NCI-H510A treated with DMSO at 0.1 percent for 48 hours (cell line): Measurements from ENCODE around the gene RIMOC1.
"Not testable (repeated sequence)": the region's sequence is repeated elsewhere in the genome, so short reads cannot be mapped to it uniquely, and the experiment has no call there.

Source experiments
- DNase-seq: peaks from one replicate; lab custom pipeline; 2025; lab: John Stamatoyannopoulos, UW

Gene RIMOC1

DNA sequence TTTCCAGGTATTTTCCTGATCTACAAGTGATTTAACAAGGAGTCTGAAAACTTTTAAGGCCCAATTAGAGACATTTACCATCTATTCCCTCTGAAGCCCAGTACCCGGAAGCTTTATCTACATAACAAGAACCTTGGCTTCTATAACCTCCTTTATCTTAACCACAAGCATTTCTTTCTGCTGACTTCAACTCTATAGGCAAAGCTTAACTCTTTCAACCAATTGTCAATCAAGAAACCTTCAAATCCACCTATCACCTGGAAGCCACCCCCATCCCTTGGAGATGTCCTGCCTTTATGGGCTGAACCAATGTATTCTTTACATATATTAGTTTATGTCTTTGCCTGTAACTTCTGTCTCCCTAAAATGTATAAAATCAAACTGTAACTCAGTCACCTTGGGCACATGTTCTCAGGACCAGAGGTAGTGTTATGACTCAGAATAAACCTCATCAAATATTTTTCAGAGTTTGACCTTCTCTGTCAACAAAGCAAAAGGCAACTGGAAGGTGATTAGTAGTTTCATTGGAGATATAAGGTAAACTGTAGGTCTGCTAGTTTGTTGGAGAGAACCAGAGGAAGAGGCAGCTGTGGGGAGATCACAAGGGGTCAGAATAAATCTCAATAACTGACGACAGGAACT lies 13.0 kb upstream of the RIMOC1 start:
- DNase-seq: no peak

DNA sequence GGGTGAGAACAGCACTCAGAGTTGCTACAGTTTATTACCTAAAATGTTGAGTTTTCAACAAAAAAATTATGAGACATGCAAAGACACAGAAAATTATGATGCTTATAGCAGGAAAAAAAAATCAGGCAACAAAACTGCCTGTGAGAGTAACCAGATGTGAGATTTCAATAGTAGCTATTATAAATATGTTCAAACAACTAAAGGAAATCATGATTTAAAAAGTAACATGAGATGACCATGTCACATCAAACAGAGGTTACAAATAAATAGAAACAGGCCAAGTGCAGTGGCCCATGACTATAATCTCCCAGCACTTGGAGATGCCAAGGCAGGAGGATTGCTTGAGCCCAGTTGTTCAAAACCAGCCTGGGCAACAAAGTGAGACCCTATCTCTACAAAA lies 12.1 kb upstream of the RIMOC1 start:
- DNase-seq: no peak

DNA sequence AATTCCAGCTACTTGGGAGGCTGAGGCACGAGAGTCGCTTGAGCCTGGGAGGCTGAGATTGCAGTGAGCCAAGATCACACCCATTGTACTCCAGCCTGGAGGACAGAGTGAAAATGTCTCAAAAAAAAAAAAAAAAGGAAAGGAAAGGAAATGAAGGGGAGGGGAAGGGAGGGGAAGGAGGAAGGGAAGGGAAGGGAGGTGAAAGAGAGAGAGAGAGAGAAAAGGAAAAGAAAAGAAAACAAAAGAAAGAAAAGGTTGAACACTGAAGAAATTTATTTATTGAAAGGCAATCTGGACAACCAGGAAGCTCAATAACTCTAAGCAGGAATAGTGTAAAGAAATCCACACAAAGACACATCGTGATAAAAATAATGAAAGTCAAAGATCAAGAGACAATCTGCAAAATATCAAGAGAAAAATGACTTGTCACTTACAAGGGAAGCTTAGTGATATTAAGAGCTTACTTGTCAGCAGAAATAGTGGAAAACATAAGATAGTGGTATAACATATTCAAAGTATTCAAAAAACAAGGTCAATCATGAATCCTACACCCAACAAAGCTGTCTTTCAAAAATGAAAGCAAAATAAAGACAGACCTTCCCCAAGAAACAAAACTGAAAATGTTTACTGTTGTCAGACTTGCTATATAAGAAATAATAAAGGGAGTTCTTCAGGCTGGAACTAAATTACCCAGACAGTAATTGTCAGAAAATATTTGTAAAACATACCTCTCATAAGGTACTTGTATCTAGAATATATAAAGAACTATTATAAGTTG lies 10.9 kb upstream of the RIMOC1 start:
- no peak for DNase-seq

DNA sequence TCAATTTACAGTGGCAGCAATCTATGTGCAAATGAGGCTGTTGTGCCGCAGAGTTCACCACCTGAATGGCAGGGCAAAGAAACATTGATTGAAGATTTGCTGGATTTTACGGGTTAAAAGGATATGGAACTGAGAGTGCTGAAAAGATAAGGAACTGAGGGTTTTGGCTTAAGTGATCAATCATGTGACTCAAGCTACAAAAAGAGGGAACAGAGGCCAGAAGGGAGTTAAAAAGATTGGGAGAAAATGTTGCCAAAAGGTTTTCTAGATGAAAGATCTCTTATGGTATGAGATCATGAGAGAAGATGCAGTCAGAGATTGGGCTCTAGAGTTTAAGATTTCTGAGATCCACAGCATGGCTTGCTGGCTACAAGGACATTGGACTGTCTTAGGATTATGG lies 7.9 kb upstream of the RIMOC1 start:
- no peak for DNase-seq

DNA sequence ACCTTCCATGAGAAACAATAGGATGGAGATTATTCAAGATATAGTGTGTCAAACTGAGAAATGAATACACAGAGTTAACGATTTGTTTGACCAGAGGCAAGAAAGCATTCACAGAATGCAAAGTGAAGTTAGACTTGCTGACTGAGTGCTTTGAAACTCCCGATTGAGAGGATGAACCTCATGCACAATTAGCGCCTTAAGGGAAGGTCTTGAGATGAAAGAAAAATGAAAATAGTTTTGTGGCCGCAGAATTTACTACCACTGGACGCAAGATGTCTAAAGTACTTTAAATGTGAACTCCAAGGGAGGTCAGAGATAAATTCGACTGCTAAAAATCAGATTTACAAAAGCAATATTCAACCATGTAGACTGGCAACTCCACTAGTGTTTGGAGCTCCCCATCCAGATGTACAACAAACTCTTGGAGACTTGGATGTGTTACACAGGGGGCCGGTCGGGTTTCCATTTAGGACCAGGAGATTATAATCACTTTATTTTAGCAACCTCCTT lies 707 bp upstream of the RIMOC1 start:
- no peak for DNase-seq

DNA sequence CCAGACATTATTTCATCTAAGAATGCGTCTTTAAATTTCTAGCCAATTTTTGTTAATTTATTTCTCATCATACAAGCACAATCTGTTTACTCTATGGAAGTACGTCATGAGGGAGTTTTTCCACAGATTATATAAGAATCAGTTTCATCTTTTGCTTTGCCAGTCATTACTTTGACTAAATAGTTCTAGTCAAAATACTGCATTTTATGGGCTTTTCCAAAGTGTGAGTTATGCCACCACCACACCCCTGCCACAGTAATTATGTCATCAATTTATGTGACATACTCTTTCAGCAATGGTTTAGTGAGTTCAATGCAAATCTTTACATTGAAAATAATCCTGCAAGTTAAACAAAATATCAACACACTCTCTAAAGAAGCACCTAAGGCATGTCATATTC lies 2.0 kb downstream of the RIMOC1 start:
- DNase-seq: no peak

DNA sequence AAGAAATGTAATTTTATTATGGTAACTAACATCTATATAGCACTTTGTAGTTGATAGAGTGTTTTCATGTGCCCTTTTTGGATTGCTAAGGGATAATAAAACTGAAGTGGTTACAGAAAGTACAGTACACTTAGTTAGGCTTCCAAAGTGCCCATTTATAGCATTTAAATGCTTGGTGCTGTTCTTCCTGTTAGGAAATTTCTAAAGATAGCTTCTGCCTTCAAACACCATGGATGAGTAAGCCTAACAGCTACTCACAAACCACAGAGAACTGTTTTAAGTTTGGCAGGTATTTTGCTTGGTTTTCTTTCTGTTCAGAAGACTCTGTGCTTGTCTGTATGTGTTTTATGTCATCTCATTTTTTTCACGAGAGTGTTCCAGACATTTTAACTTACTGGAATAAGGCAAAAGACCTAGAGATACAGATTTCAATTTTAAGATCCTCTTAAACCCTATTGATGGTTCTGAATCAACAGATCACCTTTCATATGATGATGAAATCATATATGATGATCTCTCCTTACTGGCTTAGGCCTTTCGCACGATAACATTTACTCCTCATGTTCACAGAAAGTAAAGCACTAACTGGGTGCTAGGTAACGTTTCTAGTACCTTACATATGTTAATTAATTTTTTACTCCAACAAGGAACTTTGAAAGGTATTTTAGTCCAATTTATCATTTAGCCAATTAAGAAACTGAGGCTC lies 4.4 kb downstream of the RIMOC1 start:
- no peak for DNase-seq

DNA sequence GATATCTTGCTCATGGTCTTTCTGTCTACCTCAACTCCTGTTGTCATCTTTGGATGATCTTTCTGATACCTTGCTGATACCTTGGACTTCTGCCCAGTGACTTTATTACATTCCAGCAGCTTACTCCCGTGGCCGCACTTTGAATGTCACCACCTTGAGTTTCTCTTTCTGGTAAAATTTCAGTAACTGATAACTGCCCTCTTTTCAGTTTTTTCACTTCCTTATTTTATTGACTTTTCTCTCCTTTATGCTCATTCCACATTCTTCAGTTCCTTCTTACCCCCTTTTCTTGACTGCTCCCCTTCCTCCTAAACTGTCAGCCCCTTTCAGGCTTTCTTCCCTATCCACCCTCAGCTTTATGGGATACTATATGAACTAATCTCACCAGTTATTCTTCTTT lies 14.0 kb downstream of the RIMOC1 start:
- no peak for DNase-seq

DNA sequence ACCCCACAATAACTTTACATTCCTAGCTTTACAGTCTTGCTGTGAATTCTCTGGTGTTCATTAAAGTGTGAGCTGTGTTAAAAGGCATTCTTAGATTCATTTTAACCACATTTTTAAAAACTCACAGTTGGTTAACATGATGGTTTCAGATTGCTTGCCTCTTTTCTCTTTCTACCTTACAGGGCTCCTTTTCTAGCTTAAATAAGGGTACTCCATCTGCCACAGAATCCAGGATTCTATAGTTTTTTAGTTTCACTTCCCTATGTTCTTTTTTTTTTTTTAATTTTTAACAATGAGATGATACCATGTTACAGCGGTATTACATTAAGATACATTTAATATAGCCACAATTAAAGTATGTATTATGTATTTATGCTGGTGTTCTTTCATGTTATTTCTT lies 17.0 kb downstream of the RIMOC1 start:
- DNase-seq: no peak

DNA sequence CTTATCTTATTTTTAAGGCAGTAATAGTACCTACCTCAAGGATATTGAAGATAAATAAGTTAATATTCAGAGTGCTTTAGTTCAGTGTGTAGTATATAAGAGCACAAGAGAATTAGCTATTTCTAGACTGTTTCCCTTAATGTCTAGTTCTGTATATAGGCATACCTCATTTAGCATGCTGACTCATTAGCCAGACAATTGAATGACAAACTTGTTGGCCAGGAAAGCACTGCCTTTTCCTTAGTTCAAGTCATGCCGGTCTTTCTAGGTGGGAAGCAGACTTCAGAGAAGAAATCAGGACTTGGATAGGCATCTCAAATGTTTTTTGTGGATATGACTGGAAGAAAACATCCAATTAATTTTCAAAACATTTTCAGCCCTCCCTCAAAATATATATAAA lies 17.7 kb downstream of the RIMOC1 start:
- DNase-seq: no peak

DNA sequence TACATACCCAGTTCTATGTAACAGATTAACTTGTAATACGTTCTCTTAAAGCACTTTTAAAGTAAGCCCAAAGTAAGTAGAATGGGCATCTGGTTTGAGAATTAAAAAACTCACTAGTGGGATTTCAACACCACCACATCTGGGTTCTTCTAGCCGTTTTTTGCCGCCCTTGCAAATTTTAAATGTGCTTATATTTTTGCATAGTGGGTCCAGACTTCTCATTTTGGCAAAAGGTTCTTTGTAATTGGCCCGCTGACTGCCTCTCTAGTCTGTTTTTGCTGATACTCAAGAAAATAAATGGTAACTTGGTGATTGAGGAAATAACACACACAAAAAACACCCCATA lies 20.4 kb downstream of the RIMOC1 start:
- DNase-seq: no peak

DNA sequence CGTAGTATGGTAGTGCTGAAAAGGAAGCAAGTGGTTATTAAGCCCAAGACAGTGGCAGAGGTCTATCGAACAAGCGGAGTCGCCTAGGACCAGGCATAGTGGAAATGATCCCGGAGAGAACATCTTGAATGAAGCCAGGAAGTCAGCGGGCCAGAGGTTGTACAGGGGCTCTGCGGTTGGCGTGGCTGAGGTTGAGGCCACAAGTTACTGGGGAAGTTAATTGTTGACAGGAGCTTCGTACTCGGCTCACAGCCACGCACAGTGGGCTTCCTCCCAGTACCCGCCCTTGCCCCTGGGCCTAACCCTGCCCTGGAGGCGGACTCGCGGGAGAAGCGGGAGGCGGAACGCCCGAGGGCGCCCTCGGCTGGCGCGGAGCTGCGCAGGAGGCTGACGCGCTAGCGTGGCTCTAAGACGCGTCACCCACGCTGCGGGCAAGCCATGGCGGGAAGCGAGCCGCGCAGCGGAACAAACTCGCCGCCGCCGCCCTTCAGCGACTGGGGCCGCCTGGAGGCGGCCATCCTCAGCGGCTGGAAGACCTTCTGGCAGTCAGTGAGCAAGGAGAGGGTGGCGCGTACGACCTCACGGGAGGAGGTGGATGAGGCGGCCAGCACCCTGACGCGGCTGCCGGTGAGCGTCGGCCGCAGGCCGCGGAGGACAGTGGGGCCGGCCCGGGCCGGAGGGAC lies 20.9 kb downstream of the RIMOC1 start, which contains the start of gene FBXO4:
TSS of gene FBXO4 (plus strand) at position 410 of the 683 bp plus-strand sequence. CDS start at position 439, 29 bp downstream.
- DNase-seq: peak; percentile 72

DNA sequence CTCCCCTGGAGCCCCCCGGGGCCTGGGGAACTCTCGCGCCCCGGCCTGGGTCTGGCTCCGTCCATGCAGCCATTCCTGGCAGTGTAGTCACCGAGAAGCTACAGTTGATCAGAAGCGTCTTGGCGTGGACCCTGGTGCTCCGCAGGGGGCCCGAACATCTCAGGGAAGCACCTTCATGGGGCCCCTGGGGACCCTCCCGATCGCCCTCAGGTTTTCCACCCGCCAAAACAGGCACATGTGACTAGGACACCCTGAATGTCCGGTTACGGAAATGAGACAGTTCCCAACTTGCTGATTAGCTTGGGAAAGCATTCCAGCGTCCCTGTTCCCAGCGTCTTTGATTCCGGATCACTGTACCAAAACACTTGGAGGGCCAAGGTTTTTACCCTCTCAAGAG lies 21.4 kb downstream of the RIMOC1 start:
- peak; percentile 33 for DNase-seq

DNA sequence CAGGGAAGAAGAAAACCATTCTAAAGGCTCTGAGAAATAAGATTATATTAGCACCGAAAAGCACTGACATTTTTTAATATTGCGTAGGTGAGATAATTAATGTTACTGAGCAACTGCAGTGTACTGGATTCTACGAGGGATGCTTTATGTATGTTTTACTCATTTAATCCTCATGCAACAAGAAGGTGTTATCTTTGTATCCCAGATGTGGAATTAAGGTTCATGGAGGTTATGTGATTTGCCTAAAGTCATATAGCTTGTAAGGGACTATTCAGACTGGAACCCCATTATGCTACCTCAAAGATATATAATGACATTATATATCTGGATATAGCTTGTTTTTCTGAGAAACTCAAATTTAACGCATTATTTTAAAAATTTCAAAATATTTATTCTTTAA lies 23.5 kb downstream of the RIMOC1 start:
- no peak for DNase-seq

DNA sequence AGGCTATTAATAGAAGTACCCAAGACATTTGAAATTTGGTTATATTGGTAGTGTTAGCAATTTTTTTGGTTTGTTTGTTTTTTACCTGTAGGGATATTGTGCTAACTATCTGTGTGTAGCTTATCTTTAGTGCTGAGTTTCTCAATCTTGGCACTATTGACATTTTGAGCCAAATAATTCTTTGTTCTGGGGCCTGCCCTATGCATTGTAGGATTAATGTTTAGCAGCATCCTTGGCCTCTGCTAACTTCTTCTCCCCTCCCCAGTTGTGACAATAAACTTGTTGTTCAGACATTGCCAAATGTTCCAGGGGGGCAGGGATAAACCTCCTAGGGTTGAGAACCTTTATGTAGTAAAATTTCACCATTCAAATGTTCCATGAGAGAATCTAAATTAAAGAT lies 24.9 kb downstream of the RIMOC1 start:
- DNase-seq: no peak

DNA sequence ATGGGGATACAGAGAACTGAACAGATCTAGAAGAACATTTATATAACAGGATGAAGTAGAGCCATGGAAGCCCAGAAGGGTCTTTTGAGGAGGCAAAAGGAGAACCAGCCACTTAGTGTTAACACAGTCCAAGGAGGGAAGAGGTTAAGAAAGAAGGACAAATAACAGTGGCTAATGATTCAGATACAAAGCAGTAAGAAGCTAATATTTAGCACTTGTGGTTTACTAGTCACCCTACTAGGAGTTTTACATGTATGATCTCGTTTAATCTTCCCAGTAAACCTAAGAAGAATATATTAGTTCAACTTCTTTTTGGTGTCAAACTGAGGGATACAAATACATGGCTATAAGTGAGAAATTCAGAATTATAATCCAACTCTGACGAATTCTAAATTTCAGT lies 28.6 kb downstream of the RIMOC1 start:
- no peak for DNase-seq

DNA sequence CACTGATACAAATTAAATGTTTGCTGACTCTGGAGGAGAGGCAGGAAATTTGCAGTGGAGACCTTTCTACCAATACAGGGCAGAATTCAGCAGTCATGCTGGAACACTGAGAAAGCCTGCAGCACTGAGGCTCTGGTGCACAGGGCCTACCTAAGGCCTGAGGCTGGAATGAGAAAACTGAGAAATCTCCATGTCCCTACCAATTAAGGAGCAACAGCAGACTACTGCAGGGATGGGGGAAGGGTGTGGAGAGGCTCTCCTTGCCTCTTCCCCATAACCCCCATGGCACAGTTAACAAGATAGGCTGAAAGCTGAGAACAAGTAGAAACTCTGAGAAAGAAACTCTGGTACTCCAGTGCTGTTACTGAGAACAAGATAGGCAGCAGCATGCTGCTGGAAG lies 31.4 kb downstream of the RIMOC1 start:
- no peak for DNase-seq

DNA sequence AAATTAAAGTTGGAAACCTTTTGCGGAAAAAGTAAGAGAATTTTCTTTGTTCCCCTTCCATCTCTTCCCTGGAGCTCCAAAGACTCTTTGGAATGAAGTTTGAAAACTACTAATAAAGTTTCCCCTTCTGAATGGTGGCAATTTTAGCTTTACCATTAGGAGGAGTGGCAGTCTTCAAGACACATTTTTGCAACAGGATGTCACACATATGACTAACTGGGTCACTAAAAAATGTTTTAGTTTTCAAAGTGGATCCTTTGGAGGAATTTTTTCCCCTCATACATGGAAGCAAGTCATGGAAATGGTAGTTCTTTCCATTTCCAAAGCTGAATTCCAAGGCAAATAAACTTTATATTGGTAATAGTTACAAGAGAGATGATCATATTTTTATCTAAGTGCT lies 36.5 kb downstream of the RIMOC1 start:
- DNase-seq: no peak

DNA sequence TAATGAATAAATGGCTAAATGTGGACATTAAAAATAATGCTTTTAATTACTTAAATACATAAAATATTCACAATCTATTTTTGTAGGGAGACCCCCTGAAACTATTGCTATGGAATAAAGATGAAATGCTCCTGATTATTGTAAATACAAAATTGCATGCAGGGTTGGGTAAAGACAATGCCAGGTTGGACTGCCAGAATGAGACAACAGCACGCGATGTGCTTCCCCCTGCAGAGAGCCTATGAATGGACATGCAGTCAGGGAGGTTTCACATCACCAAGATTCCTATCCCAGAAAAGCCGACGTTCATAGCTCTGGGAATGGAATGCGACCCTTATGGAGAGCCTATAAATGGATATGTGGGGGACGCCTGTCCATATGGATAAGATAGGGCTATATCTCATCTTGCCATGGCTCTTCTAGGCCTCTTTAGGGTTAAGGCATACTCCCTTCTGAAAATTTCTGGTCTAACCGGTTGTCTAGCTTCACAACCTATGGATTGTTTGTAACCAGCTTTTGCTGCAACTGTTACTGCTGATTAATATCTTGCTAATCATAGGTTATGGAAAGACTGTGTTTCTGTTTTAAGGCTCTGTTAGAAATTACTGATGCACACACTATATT lies 41.3 kb downstream of the RIMOC1 start:
- DNase-seq: not testable (repeated sequence)

DNA sequence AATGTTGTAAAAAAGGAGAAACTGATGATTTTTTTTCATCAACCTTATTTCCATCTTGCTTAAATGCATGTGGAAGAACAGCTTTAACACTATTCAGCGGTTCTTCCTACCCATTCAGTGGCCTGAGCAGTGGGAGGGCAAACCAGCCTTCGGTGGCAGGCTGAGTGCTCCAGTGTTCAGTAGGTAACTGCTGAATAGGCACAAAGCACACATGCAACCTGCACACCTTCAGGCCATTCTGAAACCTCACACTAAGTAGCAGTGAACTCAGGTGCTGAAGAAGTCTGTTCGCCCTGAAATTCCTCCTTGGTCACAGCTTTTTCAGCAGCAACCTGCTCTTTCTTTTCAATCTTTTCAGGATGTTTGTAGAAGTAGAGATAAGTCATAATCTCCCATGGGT lies 47.1 kb downstream of the RIMOC1 start:
- no peak for DNase-seq
